ENCODE results near the gene MYO1B. TPM values are rescaled to one million over a fixed set of nuclear protein-coding genes. Genes with fewer than 3 reads are reported as not detected.
A peak's percentile ranks its signal among the peaks of the same experiment; 100 is the strongest.

The MYO1B gene
- total RNA-seq, 1 donor, result 177 TPM

DNA sequence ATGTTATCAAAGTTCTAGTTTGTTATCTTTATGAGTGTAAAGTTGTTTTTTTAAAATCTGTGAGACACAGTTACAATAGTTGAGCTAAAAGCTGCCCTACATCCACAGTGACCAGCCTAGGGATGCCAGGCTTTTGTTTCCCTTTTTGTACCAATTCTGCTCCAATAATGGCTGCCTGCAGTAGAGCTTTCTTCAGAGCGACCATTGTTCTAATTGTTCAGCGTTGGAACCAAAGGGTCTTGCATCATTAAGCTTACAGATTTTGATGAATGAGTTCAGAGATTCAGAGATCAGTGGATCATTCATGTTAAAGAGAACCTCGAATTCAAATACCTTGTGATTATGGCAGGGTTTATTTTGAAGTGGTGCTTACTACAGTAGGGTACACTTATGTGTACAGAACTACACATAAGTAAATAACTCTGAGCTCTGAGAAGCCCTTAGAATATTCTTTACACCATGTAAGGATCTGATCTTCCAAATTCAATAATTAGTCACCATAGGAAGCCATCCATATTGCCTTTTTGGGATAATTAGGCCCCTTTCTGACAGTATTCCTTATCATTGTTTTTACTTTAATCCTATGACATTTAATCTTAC lies 157.9 kb downstream of the MYO1B start:
- no peak for DNase-seq (ENCODE audit: low read depth)
- H3K4me3 ChIP-seq (ENCODE audit: low read depth, low read length), result no peak overlapping the region
- TF ChIP-seq, protein P1, sequence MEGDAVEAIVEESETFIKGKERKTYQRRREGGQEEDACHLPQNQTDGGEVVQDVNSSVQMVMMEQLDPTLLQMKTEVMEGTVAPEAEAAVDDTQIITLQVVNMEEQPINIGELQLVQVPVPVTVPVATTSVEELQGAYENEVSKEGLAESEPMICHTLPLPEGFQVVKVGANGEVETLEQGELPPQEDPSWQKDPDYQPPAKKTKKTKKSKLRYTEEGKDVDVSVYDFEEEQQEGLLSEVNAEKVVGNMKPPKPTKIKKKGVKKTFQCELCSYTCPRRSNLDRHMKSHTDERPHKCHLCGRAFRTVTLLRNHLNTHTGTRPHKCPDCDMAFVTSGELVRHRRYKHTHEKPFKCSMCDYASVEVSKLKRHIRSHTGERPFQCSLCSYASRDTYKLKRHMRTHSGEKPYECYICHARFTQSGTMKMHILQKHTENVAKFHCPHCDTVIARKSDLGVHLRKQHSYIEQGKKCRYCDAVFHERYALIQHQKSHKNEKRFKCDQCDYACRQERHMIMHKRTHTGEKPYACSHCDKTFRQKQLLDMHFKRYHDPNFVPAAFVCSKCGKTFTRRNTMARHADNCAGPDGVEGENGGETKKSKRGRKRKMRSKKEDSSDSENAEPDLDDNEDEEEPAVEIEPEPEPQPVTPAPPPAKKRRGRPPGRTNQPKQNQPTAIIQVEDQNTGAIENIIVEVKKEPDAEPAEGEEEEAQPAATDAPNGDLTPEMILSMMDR (IDR thresholded peaks at IDR 0.05; ENCODE audit: insufficient read depth, low read depth, low read length), result no peak

DNA sequence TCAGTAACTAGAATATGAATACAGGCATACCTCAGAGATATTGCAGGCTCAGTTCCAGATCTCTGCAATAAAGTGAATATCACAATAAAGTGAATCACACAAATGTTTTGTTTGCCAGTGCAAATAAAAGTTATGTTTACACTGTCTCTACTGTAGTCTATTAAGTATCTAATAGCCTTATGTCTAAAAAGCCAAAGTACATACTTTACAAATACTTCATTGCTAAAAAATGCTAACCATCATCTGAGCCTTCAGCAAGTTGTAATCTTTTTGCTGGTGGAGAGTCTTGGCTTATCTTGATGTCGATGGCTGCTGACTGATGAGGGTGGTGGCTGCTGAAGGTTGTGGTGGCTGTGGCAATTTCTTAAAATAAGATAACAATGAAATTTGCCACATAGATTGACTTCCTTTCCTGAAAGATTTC lies 159.4 kb downstream of the MYO1B start:
- TF ChIP-seq, protein P1 (IDR thresholded peaks at IDR 0.05; ENCODE audit: insufficient read depth, low read depth, low read length), result no peak
- H3K4me3 ChIP-seq (ENCODE audit: low read depth, low read length), result no peak overlapping the region
- DNase-seq (ENCODE audit: low read depth), result peak; percentile 35

DNA sequence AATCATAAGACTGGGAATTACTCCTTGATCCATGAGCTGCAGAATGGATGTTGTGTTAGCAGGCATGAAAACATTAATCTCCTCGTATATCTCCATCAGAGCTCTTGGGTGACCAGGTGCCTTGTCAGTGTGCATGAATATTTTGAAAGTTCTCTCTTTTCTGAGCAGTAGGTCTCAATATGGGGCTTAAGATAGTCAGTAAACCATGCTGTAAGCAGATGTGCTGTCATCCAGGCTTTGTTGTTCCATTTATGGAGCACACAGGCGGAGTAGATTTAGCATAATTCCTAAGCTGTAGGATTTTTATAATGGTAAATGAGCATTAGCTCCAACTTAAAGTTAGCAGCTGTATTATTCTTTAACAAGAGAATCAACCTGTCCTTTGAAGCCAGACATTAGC lies 160.3 kb downstream of the MYO1B start:
- no peak for DNase-seq (ENCODE audit: low read depth)
- TF ChIP-seq, protein P1 (IDR thresholded peaks at IDR 0.05; ENCODE audit: insufficient read depth, low read depth, low read length), result no peak
- H3K4me3 ChIP-seq (ENCODE audit: low read depth, low read length), result no peak overlapping the region

DNA sequence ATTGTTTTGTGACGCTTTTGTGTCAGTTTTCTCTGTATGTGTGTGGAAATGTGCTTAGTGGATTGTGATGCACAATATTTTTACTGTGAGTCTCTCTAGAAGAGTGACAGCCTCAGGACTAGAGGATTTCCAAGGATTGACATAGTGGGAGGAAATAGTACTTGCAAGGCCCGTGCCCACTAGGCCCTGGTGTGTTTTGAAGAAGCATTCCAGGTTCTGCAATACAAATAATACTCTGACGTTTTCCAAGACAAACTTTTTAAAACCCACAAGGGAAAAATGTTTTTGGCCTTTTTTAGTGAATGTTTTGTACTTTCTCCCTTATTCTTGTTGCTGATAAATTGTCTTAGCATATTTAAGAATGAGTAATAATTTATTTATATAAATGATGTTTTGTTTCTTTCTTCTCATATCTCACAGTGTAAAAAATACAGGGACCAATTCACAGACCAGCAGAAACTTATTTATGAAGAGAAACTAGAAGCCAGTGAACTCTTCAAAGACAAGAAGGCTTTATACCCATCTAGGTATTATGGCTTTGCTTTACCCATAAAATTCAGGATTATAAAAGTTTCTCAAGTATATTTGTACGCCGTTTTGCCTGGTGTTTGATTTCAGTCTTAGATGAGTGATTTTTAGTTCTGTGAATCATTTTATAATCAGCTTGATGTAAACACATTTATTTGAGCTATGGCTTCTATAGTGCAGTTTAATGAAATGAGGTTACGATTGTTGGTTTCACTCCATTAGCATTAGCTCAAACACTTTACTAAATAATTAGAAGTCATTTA lies 165.6 kb downstream of the MYO1B start:
- TF ChIP-seq, protein P1 (IDR thresholded peaks at IDR 0.05; ENCODE audit: insufficient read depth, low read depth, low read length), result no peak
- no peak overlapping the region for H3K4me3 ChIP-seq (ENCODE audit: low read depth, low read length)
- no peak for DNase-seq (ENCODE audit: low read depth)

DNA sequence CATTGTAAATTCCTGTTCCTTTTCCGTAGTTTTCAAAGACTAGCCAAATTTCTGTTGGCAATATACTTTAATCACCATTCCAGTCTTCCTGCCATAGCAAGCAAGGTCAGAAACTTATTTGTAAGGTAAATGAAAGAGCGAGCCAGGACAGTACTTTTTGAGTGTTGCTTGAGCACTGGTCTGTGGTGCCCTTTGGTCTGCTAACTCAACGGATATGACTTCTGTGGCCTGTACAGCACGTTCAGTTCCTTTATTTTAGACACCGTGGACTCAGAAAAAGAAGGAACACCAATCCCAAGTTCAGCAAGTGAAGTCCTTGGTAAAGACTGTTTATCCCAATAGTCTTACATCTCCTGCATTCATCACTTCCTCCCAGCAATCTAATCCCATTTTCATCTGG lies 166.3 kb downstream of the MYO1B start:
- no peak for DNase-seq (ENCODE audit: low read depth)
- TF ChIP-seq, protein P1 (IDR thresholded peaks at IDR 0.05; ENCODE audit: insufficient read depth, low read depth, low read length), result no peak
- no peak overlapping the region for H3K4me3 ChIP-seq (ENCODE audit: low read depth, low read length)

DNA sequence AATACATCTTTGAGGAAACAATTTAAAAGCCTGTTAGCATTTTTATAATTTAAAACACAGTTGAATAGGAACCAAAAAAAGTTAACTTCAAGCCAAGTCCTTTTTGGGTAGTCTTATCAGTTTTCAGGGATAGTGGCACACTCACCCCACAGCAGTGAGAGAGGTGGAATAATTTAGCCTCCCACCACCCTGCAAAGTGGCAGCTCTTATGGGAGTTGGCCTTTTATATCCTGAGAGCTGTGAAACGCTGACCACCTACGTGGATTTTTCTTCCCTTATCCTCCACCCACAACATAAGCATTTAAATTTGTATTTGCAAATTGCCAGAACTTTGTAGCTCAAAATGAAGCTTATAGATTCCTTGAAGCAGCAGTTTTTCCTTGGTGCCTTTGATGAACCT lies 167.1 kb downstream of the MYO1B start:
- DNase-seq (ENCODE audit: low read depth), result no peak
- TF ChIP-seq, protein P1 (IDR thresholded peaks at IDR 0.05; ENCODE audit: insufficient read depth, low read depth, low read length), result no peak
- H3K4me3 ChIP-seq (ENCODE audit: low read depth, low read length), result no peak overlapping the region
